HL-60 (cell line): ENCODE measurements around the gene MICALL2.

Experiments
- DNase-seq, 2 experiments: peaks; one replicate each; pipeline ENCODE4 v3.0.0-alpha.2; 2010 to 2020; ENCODE audit warnings: low read depth in 1 of 2, low spot score in 1 of 2
- H3K27ac ChIP-seq: fragments of 250-450 bp; sonication (Bioruptor Pico); replicated peaks from 2 replicates; pipeline ENCODE4 v1.5.1; 2020; ENCODE audit warnings: mild to moderate bottlenecking, moderate library complexity
- H3K27me3 ChIP-seq: fragments of 250-450 bp; sonication (Bioruptor Pico); 2 replicates; pipeline ENCODE4 v1.5.1; 2021; ENCODE audit warnings: mild to moderate bottlenecking, moderate library complexity; ENCODE audit not compliant: insufficient read depth, poor library complexity, severe bottlenecking
- H3K4me3 ChIP-seq: replicated peaks from 2 replicates; pipeline ENCODE4 v1.5.1; 2011; ENCODE audit warnings: mild to moderate bottlenecking, control low read depth, low read length; ENCODE audit not compliant: insufficient read depth
- CTCF ChIP-seq: IDR thresholded peaks from one replicate; pipeline ENCODE4 v1.5.1; 2011; ENCODE audit warnings: low read length, control low read depth, inconsistent platforms; ENCODE audit not compliant: insufficient read depth
- GABPA ChIP-seq: IDR thresholded peaks from 2 replicates; pipeline ENCODE4 v1.6.1; 2012; ENCODE audit warnings: low read depth
- POLR2AphosphoS5 ChIP-seq: IDR thresholded peaks from 2 replicates; pipeline ENCODE4 v1.6.1; 2012; ENCODE audit warnings: low read depth
- SPI1 ChIP-seq: IDR thresholded peaks from 2 replicates; pipeline ENCODE4 v1.6.1; 2012; ENCODE audit warnings: low read depth, mild to moderate bottlenecking, borderline replicate concordance
- TF ChIP-seq, protein P1 (sequence below): IDR thresholded peaks from 2 replicates; pipeline ENCODE4 v1.6.1; 2012; ENCODE audit warnings: low read depth; ENCODE audit not compliant: insufficient replicate concordance

MICALL2 gene

DNA sequence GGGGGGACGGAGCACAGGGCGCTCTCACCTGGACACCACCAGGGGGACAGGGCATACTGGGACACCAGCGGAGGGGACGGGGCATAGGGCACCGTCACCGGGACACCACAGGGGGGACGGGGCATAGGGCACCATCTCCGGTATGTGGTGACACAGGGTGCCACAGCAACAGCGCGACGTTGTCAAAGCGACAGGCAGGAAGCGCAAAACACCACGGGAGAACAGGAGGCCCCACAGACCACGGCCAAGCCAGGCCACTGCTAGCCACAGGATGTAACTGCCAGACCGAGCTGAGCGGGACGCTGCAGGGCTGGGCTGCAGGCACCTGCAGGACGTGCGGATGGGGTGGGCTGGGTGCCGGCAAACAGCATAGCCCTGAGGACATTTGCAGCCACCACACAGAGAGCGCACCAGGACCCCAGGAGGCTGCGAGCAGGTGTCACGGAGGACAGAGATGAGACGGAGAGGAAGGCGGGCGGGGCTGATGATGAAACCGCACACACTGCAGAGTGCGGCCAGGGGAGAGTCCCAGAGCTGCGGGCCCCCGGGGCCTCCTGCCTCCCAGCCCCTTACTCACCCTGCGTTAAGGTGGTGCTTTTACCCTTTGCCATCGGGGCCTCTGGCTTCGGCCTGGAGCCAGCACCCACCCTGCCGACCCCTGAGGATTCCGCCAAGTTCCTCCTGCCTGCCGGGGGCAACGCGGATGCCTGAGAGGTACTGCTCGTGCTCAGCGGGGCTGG, 17.5 kb downstream of the MICALL2 start:
- DNase-seq, result no peak
- no peak overlapping the region for H3K4me3 ChIP-seq
- no peaks in the 10 kb centered on the region for H3K27me3 ChIP-seq
- H3K27ac ChIP-seq, result no peak overlapping the region
- TF ChIP-seq POLR2AphosphoS5, result no peak
- TF ChIP-seq SPI1, result no peak
- no peak for TF ChIP-seq CTCF
- TF ChIP-seq, protein P1, sequence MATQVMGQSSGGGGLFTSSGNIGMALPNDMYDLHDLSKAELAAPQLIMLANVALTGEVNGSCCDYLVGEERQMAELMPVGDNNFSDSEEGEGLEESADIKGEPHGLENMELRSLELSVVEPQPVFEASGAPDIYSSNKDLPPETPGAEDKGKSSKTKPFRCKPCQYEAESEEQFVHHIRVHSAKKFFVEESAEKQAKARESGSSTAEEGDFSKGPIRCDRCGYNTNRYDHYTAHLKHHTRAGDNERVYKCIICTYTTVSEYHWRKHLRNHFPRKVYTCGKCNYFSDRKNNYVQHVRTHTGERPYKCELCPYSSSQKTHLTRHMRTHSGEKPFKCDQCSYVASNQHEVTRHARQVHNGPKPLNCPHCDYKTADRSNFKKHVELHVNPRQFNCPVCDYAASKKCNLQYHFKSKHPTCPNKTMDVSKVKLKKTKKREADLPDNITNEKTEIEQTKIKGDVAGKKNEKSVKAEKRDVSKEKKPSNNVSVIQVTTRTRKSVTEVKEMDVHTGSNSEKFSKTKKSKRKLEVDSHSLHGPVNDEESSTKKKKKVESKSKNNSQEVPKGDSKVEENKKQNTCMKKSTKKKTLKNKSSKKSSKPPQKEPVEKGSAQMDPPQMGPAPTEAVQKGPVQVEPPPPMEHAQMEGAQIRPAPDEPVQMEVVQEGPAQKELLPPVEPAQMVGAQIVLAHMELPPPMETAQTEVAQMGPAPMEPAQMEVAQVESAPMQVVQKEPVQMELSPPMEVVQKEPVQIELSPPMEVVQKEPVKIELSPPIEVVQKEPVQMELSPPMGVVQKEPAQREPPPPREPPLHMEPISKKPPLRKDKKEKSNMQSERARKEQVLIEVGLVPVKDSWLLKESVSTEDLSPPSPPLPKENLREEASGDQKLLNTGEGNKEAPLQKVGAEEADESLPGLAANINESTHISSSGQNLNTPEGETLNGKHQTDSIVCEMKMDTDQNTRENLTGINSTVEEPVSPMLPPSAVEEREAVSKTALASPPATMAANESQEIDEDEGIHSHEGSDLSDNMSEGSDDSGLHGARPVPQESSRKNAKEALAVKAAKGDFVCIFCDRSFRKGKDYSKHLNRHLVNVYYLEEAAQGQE, result no peak
- TF ChIP-seq GABPA, result no peak

DNA sequence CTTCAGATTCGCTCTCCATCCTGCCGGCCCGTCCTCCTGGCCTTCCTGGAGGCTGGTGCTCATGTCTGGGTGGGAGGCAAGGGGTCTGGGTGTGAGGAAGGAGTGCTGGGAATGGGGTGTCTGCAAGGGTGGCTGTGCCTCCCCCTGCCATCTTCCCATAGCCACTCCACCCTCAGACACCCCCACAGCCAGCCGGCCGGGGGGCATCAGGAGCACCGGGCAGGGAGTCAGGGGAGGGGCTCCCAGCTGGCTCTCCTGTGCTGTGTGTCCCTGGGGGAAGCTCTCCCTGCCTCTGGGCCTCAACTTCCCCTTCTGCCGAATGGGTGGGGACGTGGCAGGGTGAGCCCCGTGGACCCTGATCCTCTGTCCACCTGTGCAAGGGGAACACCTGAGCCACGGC, 18.6 kb downstream of the MICALL2 start:
- Histone ChIP-seq H3K27ac (no peak overlapping the region), H3K4me3 (no peak overlapping the region), H3K27me3 (no peaks in the 10 kb centered on the region)
- TF ChIP-seq CTCF (no peak), GABPA (no peak), SPI1 (no peak), POLR2AphosphoS5 (no peak)
- TF ChIP-seq, protein P1, result no peak
- no peak for DNase-seq

- no peak overlapping the region for H3K27ac ChIP-seq
- TF ChIP-seq CTCF, result no peak
- TF ChIP-seq SPI1, result no peak
- TF ChIP-seq, protein P1, result no peak
- TF ChIP-seq GABPA, result no peak
- TF ChIP-seq POLR2AphosphoS5, result no peak
- DNase-seq, result no peak
Observed at GRCh38 chr7:1439373-1440363, 19.6 kb downstream of the MICALL2 start.

More at GRCh38 chr7:1439373-1440363, 19.6 kb downstream of the MICALL2 start:
- no peak overlapping the region for H3K4me3 ChIP-seq
- no peaks in the 10 kb centered on the region for H3K27me3 ChIP-seq
